Lung (tissue), 12 donors: ENCODE measurements around the gene FLYWCH2. TPM values are rescaled to one million over a fixed set of nuclear protein-coding genes. Genes with fewer than 3 reads are reported as not detected.

Source experiments
- ATAC-seq: fragments of 200-7000 bp; cut with Tn5 transposase; one replicate; pipeline ENCODE4 v1.9.1; 2020; ENCODE audit warnings: moderate number of reproducible peaks; ENCODE audit not compliant: insufficient read depth, low FRiP score
- DNase-seq, 3 donors: peaks; one replicate each; pipeline ENCODE4 v3.0.0-alpha.2; 2013 to 2017
- H3K27ac ChIP-seq, 2 donors: one replicate each; pipeline ENCODE4 v1.5.1; 2013; ENCODE audit warnings: mild to moderate bottlenecking in 2 of 2, moderate library complexity in 2 of 2, control low read depth in 1 of 2, inconsistent platforms in 1 of 2, low read depth in 1 of 2, low read length in 1 of 2
- H3K27me3 ChIP-seq, 3 donors: one replicate each; pipeline ENCODE4 v1.5.1; 2013; ENCODE audit warnings: low read length in 2 of 3; ENCODE audit not compliant: control insufficient read depth in 3 of 3, insufficient read depth in 3 of 3
- H3K36me3 ChIP-seq, 4 donors: one replicate each; pipeline ENCODE4 v1.5.1; 2013; ENCODE audit warnings: low read length in 4 of 4, mild to moderate bottlenecking in 1 of 4, moderate library complexity in 1 of 4; ENCODE audit not compliant: control insufficient read depth in 4 of 4, insufficient read depth in 4 of 4
- H3K4me1 ChIP-seq, 5 donors: one replicate each; pipeline ENCODE4 v1.5.1; 2013; ENCODE audit warnings: low read length in 5 of 5, mild to moderate bottlenecking in 2 of 5, moderate library complexity in 1 of 5; ENCODE audit not compliant: control insufficient read depth in 5 of 5, insufficient read depth in 5 of 5
- H3K4me3 ChIP-seq: one replicate; pipeline ENCODE4 v1.5.1; 2013; ENCODE audit warnings: mild to moderate bottlenecking, control low read depth, moderate library complexity
- H3K9ac ChIP-seq, 2 donors: one replicate each; pipeline ENCODE4 v1.5.1; 2013; ENCODE audit warnings: low read length in 2 of 2, control low read depth in 1 of 2; ENCODE audit not compliant: insufficient read depth in 1 of 2
- H3K9me3 ChIP-seq, 4 donors: one replicate each; pipeline ENCODE4 v1.5.1; 2013; ENCODE audit warnings: low read length in 3 of 4, mild to moderate bottlenecking in 1 of 4, moderate library complexity in 1 of 4; ENCODE audit not compliant: control insufficient read depth in 4 of 4, insufficient read depth in 3 of 4
- CTCF ChIP-seq: IDR thresholded peaks from 2 replicates; pipeline ENCODE4 v1.5.1; 2012; ENCODE audit warnings: mild to moderate bottlenecking; ENCODE audit errors: control extremely low read depth, extremely low read depth
- WGBS, 2 donors: extraction: QIAGEN DNeasy Blood & Tissue Kit; methylation state at CpG; one replicate each; pipeline ENCODE4 v1.1.7; 2013; 5-methylcytosine and 5-hydroxymethylcytosine counted together
- polyA plus RNA-seq, 2 donors: library from polyadenylated mRNA; stranded (reverse); fragments of 200-250 nt; gene quantifications; one replicate each; pipeline ENCODE4 v1.2.1, GENCODE V29; 2013
- total RNA-seq, 2 donors: library from RNA; depleted of rRNA in 1 of 2; stranded (reverse); fragments of >200 nt in 1 of 2; gene quantifications; one replicate each; pipeline ENCODE4 v1.2.1, GENCODE V29; 2014 to 2021
- donor health status: control.
- donor health status: control.
- donor health status: Bipolar disorder and iron deficiency.
- donor health status: healthy.
- donor health status: DM: yes; HTN: yes; CAD: no.

Gene FLYWCH2
- total and polyA plus RNA-seq, 4 donors, result 26.7 to 40.6 (median 39.2) TPM

DNA sequence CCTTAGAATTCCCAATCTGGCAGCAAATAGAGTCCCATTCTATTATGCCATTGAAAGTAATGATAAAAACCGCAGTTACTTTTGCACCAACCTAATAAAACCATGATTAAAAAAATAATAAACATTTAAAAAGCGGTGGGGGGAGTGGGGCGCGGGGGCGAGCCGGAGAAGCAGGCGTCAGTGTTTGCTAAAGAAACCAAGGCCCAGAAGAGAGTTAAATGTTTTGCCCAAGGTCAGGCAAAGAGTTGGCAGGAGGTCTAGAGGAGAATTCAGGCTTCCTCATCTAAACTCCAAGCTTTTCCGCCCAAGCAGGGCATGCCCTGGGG lies 15.4 kb upstream of the FLYWCH2 start:
- Histone ChIP-seq H3K9me3 (no peaks in the 10 kb centered on the region), H3K9ac (no peak overlapping the region), H3K27me3 (peaks cover 0 to 24% (median 19%) of the 10 kb centered on the region in 3 donors), H3K4me1 (peaks cover 0 to 4% (median 0%) of the 10 kb centered on the region in 5 donors), H3K27ac (peak overlapping the region; percentile 94), H3K4me3 (peak overlapping the region; percentile 33), H3K36me3 (no peaks in the 10 kb centered on the region)
- ATAC-seq, result no peak
- TF ChIP-seq CTCF, result no peak
- DNase-seq, result no peak
- 18 to 51% methylated on average over 8 of the region's 8 CpGs for WGBS, 2 donors

GRCh38 chr16:2867987-2868789 lies 14.8 kb upstream of the FLYWCH2 start:
- H3K9ac ChIP-seq, result peak overlapping the region in 1 of 2 donors; percentile 62
- peak; percentile 94 for TF ChIP-seq CTCF
- H3K36me3 ChIP-seq, result no peaks in the 10 kb centered on the region
- H3K4me1 ChIP-seq, result peaks cover 0 to 4% (median 0%) of the 10 kb centered on the region in 5 donors
- peaks cover 0 to 26% (median 21%) of the 10 kb centered on the region in 3 donors for H3K27me3 ChIP-seq
- peak; percentile 98 for ATAC-seq
- peak overlapping the region; percentile 50 for H3K4me3 ChIP-seq
- peak overlapping the region; percentile 94 for H3K27ac ChIP-seq
- WGBS, 2 donors, result 0% methylated on average over 45 of the region's 45 CpGs
- H3K9me3 ChIP-seq, result no peaks in the 10 kb centered on the region
- peak; percentile 93 to 95 (median 94) for DNase-seq

GRCh38 chr16:2871926-2872325 lies 11.1 kb upstream of the FLYWCH2 start:
- H3K27ac ChIP-seq, result no peak overlapping the region
- no peaks in the 10 kb centered on the region for H3K36me3 ChIP-seq
- TF ChIP-seq CTCF, result no peak
- WGBS, 2 donors, result 82 to 88% methylated on average over 6 of the region's 6 CpGs
- no peak for DNase-seq
- H3K9ac ChIP-seq, result no peak overlapping the region
- ATAC-seq, result no peak
- peaks cover 0 to 12% (median 4%) of the 10 kb centered on the region in 3 donors for H3K27me3 ChIP-seq
- H3K9me3 ChIP-seq, result no peaks in the 10 kb centered on the region
- no peak overlapping the region for H3K4me3 ChIP-seq
- peaks cover 0 to 4% (median 0%) of the 10 kb centered on the region in 5 donors for H3K4me1 ChIP-seq
